22Rv1 (cell line): ENCODE results near the gene POLR2C.

Experiments used
- CTCF ChIP-seq: fragments of 450-650 bp; IDR thresholded peaks from 2 replicates; pipeline ENCODE4 v1.5.1; 2017; ENCODE audit warnings: mild to moderate bottlenecking
- ZFX ChIP-seq: fragments of 450-650 bp; IDR thresholded peaks from 2 replicates; pipeline ENCODE4 v1.6.1; 2017; ENCODE audit warnings: antibody characterized with exemption, borderline replicate concordance

- TF ChIP-seq CTCF (no peak), ZFX (no peak)
Observed at GRCh38 chr16:57514371-57514770, 51.9 kb downstream of the POLR2C start.
